Ascending aorta (tissue), 2 donors: Measurements from ENCODE around the gene PIK3C3. TPM values are rescaled to one million over a fixed set of nuclear protein-coding genes. Genes with fewer than 3 reads are reported as not detected.

Source experiments
- DNase-seq, 2 donors: peaks; one replicate each; pipeline ENCODE4 v3.0.0-alpha.2; 2019; ENCODE audit warnings: low spot score in 2 of 2
- H3K27ac ChIP-seq, 2 donors: fragments of 200-600 bp; sonication (generic); one replicate each; pipeline ENCODE4 v1.5.1; 2016 to 2017; ENCODE audit warnings: mild to moderate bottlenecking in 1 of 2
- H3K27me3 ChIP-seq: fragments of 200-600 bp; sonication (generic); one replicate; pipeline ENCODE4 v1.5.1; 2017
- H3K36me3 ChIP-seq, 2 donors: fragments of 200-600 bp; sonication (generic); one replicate each; pipeline ENCODE4 v1.5.1; 2016
- H3K4me1 ChIP-seq, 2 donors: fragments of 200-600 bp; sonication (generic); one replicate each; pipeline ENCODE4 v1.5.1; 2016 to 2017; ENCODE audit warnings: mild to moderate bottlenecking in 1 of 2
- H3K4me3 ChIP-seq, 2 donors: fragments of 200-600 bp; sonication (generic); one replicate each; pipeline ENCODE4 v1.5.1; 2016 to 2017; ENCODE audit warnings: mild to moderate bottlenecking in 1 of 2
- H3K9me3 ChIP-seq, 2 donors: fragments of 200-600 bp; sonication (generic); one replicate each; pipeline ENCODE4 v1.5.1; 2016
- CTCF ChIP-seq, 3 experiments: fragments of 200-600 bp in 2 of 3; fragments of 450-650 bp in 1 of 3; sonication (generic) in 2 of 3; IDR thresholded peaks; one replicate each; pipeline ENCODE4 v1.5.1; 2016 to 2019; ENCODE audit warnings: antibody characterized with exemption in 3 of 3, mild to moderate bottlenecking in 1 of 3, moderate library complexity in 1 of 3
- intact Hi-C: fragments of 100-400 bp; cut with DNase I; formaldehyde crosslinking; loops from one replicate; pipeline ENCODE4 v1.15.1; 2023
- total RNA-seq: library from RNA; depleted of rRNA; stranded (reverse); fragments of >200 nt; gene quantifications from one replicate; pipeline ENCODE4 v1.1.0, GENCODE V29; 2016

PIK3C3 gene
- total RNA-seq, 1 donor from 2014 or later = 24.1 TPM

GRCh38 chr18:42030586-42031182 is 75.7 kb downstream of the PIK3C3 start:
- DNase-seq = no peak
- H3K27me3 ChIP-seq = no peaks in the 10 kb centered on the region
- no peaks in the 10 kb centered on the region for H3K9me3 ChIP-seq
- H3K4me1 ChIP-seq = no peaks in the 10 kb centered on the region
- intact Hi-C loops = no loop called here
- TF ChIP-seq CTCF (IDR thresholded peaks at IDR 0.05) = no peak
- no peak overlapping the region for H3K4me3 ChIP-seq
- H3K27ac ChIP-seq = no peak overlapping the region
- H3K36me3 ChIP-seq = peaks cover 32 to 48% of the 10 kb centered on the region in 2 donors

- no peaks in the 10 kb centered on the region for H3K4me1 ChIP-seq
- no peak for TF ChIP-seq CTCF (IDR thresholded peaks at IDR 0.05)
- H3K36me3 ChIP-seq = peaks cover 39 to 60% of the 10 kb centered on the region in 2 donors
- DNase-seq = no peak
- intact Hi-C loops = no loop called here
- H3K4me3 ChIP-seq = no peak overlapping the region
- no peak overlapping the region for H3K27ac ChIP-seq
- H3K9me3 ChIP-seq = no peaks in the 10 kb centered on the region
- H3K27me3 ChIP-seq = no peaks in the 10 kb centered on the region
These were observed 77.4 kb downstream of the PIK3C3 start for GRCh38 chr18:42032447-42032846.

GRCh38 chr18:42033137-42033810 is 78.2 kb downstream of the PIK3C3 start:
- no peak for DNase-seq
- Histone ChIP-seq H3K27me3 (no peaks in the 10 kb centered on the region), H3K27ac (no peak overlapping the region), H3K9me3 (no peaks in the 10 kb centered on the region), H3K4me3 (no peak overlapping the region), H3K36me3 (peaks cover 44 to 66% of the 10 kb centered on the region in 2 donors), H3K4me1 (no peaks in the 10 kb centered on the region)
- intact Hi-C loops = no loop called here
- TF ChIP-seq CTCF (IDR thresholded peaks at IDR 0.05) = no peak

- intact Hi-C loops = no loop called here
- DNase-seq = no peak
- TF ChIP-seq CTCF (IDR thresholded peaks at IDR 0.05) = no peak
- no peak overlapping the region for H3K4me3 ChIP-seq
- H3K27ac ChIP-seq = no peak overlapping the region
- H3K9me3 ChIP-seq = no peaks in the 10 kb centered on the region
- no peaks in the 10 kb centered on the region for H3K27me3 ChIP-seq
- no peaks in the 10 kb centered on the region for H3K4me1 ChIP-seq
- H3K36me3 ChIP-seq = peaks cover 51 to 79% of the 10 kb centered on the region in 2 donors
These were observed 83.9 kb downstream of the PIK3C3 start for GRCh38 chr18:42038936-42039335.

GRCh38 chr18:42039396-42039795 is 84.4 kb downstream of the PIK3C3 start:
- no peaks in the 10 kb centered on the region for H3K9me3 ChIP-seq
- H3K27me3 ChIP-seq = no peaks in the 10 kb centered on the region
- no peak overlapping the region for H3K4me3 ChIP-seq
- no peak for TF ChIP-seq CTCF (IDR thresholded peaks at IDR 0.05)
- intact Hi-C loops = no loop called here
- peaks cover 53 to 79% of the 10 kb centered on the region in 2 donors for H3K36me3 ChIP-seq
- H3K4me1 ChIP-seq = no peaks in the 10 kb centered on the region
- DNase-seq = no peak
- no peak overlapping the region for H3K27ac ChIP-seq
